NT2/D1 (cell line): ENCODE results near the gene STH.
"Not testable (repeated sequence)": the region's sequence is repeated elsewhere in the genome, so short reads cannot be mapped to it uniquely, and the experiment has no call there.

ENCODE experiments used
- DNase-seq: peaks from one replicate; pipeline ENCODE4 v3.0.0-alpha.2; 2011; ENCODE audit warnings: low read depth, low spot score
- H3K27me3 ChIP-seq: 2 replicates; pipeline ENCODE4 v1.6.0; 2011; ENCODE audit warnings: mild to moderate bottlenecking; ENCODE audit not compliant: insufficient read length, insufficient read depth
- H3K36me3 ChIP-seq: 2 replicates; pipeline ENCODE4 v1.6.1; 2011; ENCODE audit warnings: mild to moderate bottlenecking, low read length, mixed read lengths; ENCODE audit not compliant: insufficient read depth, insufficient read length
- H3K4me1 ChIP-seq: 2 replicates; pipeline ENCODE4 v1.5.1; 2011; ENCODE audit not compliant: insufficient read depth, insufficient read length
- H3K4me3 ChIP-seq: 2 replicates; pipeline ENCODE4 v1.5.1; 2011; ENCODE audit warnings: low read depth; ENCODE audit not compliant: insufficient read length
- H3K9ac ChIP-seq: 2 replicates; pipeline ENCODE4 v1.6.0; 2011; ENCODE audit warnings: low read depth; ENCODE audit not compliant: insufficient read length
- H3K9me3 ChIP-seq: 2 replicates; pipeline ENCODE4 v1.5.1; 2011; ENCODE audit warnings: mild to moderate bottlenecking, low read length; ENCODE audit not compliant: insufficient read depth
- SUZ12 ChIP-seq: IDR thresholded peaks from 2 replicates; pipeline ENCODE4 v1.6.1; 2011; ENCODE audit not compliant: insufficient read length, insufficient read depth; ENCODE audit errors: extremely low read depth
- YY1 ChIP-seq: IDR thresholded peaks from 2 replicates; pipeline ENCODE4 v1.6.1; 2011; ENCODE audit not compliant: insufficient read length, insufficient read depth
- ZNF274 ChIP-seq: IDR thresholded peaks from 2 replicates; pipeline ENCODE4 v1.6.1; 2011; ENCODE audit warnings: mild to moderate bottlenecking, low read depth, low read length

STH gene

DNA sequence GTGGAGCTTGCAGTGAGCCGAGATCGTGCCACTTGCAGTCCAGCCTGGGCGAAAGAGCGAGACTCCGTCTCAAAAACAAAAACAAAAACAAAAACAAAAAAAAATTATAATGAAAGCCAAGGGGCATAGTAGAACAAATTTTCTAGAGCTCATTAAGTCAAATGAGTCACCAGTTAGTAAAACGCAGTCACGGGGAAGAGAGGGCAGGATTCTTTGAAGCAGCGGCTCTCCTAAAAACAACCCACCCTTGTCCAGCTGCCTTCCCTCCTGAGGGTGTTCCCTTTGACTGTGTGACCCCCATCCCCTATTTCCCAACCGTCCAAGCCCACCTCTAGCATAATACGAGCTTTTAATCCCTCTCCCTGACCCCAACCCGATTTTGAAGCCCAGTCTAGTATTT is 44.1 kb upstream of the STH start:
- Histone ChIP-seq H3K9me3 (no peaks in the 10 kb centered on the region), H3K27me3 (peaks cover 5% of the 10 kb centered on the region), H3K4me1 (peaks cover 9% of the 10 kb centered on the region), H3K36me3 (no peaks in the 10 kb centered on the region), H3K4me3 (no peak overlapping the region), H3K9ac (no peak overlapping the region)
- TF ChIP-seq SUZ12 (no peak), YY1 (no peak), ZNF274 (no peak)
- DNase-seq, result no peak

DNA sequence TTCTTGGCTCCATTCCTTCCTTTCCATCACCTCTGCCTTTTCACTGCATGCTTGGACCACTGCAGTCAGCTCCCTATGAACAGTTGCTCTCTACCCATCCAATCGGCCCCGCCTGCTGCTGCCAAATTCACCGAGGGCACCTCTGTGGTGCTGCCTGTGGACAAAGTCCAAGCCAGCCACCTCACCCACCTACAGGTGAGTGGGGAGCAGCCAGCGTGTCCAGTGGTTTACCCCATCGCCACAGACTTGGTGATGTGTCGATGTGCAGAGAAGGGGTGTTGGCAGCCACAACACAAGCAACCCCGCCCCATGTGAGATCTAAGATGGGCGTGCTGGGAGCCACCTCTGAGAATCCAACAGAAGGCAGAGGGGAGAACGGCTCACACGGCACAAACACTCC is 43.7 kb upstream of the STH start:
- H3K9me3 ChIP-seq, result no peaks in the 10 kb centered on the region
- H3K4me3 ChIP-seq, result no peak overlapping the region
- TF ChIP-seq SUZ12 (no peak), YY1 (no peak), ZNF274 (no peak)
- H3K9ac ChIP-seq, result no peak overlapping the region
- no peak for DNase-seq
- H3K27me3 ChIP-seq, result peaks cover 1% of the 10 kb centered on the region
- H3K4me1 ChIP-seq, result peaks cover 5% of the 10 kb centered on the region
- H3K36me3 ChIP-seq, result no peaks in the 10 kb centered on the region

DNA sequence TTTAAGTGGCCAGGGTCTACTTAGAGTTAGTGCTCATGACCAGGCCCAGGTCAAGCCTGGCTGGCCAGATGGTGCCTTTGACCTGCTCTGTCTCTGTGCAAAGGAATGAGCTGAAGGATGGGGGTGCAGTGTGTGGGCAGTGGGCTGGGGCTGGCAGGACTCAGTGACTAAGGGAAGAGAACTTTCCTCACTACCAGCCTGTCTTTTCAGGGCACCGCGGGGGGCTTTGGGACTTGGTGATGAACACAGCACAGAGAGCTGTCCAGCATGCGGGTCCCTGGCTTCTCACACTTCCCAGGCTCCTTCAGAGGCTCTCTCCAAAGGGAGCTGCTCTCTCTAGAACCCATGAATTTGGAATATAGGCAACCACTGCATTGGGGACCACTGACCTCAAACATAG is 43.0 kb upstream of the STH start:
- TF ChIP-seq ZNF274 (no peak), YY1 (no peak), SUZ12 (no peak)
- Histone ChIP-seq H3K4me3 (no peak overlapping the region), H3K27me3 (no peaks in the 10 kb centered on the region), H3K4me1 (peaks cover 5% of the 10 kb centered on the region), H3K9ac (no peak overlapping the region), H3K36me3 (no peaks in the 10 kb centered on the region), H3K9me3 (no peaks in the 10 kb centered on the region)
- no peak for DNase-seq

DNA sequence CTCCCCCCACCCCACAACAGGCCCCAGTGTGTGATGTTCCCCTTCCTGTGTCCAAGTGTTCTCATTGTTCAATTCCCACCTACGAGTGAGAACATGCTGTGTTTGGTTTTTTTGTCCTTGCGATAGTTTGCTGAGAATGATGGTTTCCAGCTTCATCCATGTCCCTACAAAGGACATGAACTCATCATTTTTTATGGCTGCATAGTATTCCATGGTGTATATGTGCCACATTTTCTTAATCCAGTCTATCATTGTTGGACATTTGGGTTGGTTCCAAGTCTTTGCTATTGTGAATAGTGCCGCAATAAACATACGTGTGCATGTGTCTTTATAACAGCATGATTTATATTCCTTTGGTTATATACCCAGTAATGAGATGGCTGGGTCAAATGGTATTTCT is 42.3 kb upstream of the STH start:
- not testable (repeated sequence) for H3K9me3 ChIP-seq, H3K9ac ChIP-seq, DNase-seq, H3K36me3 ChIP-seq, H3K4me1 ChIP-seq, H3K27me3 ChIP-seq, H3K4me3 ChIP-seq

DNA sequence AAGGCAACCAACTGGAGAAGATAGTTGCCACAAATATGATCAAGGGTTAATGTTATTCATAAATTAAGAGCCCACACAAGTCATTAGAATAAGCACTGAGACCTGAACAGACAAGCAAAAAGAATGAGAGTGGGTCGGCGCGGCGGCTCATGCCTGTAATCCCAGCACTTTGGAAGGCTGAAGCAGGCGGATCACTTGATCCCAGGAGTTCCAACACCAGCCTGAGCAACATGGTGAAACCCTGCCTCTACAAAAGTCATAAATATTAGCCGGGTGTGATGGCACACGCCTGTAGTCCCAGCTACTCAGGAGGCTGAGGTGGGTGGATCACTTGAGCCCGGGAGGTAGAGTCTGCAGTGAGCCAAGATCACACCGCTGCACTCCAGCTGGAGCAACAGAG is 40.7 kb upstream of the STH start:
- no peak for DNase-seq
- H3K4me3 ChIP-seq, result no peak overlapping the region
- no peak overlapping the region for H3K9ac ChIP-seq
- H3K4me1 ChIP-seq, result peaks cover under 1% of the 10 kb centered on the region
- no peaks in the 10 kb centered on the region for H3K9me3 ChIP-seq
- no peaks in the 10 kb centered on the region for H3K36me3 ChIP-seq
- TF ChIP-seq YY1 (no peak), SUZ12 (no peak), ZNF274 (no peak)
- no peaks in the 10 kb centered on the region for H3K27me3 ChIP-seq

DNA sequence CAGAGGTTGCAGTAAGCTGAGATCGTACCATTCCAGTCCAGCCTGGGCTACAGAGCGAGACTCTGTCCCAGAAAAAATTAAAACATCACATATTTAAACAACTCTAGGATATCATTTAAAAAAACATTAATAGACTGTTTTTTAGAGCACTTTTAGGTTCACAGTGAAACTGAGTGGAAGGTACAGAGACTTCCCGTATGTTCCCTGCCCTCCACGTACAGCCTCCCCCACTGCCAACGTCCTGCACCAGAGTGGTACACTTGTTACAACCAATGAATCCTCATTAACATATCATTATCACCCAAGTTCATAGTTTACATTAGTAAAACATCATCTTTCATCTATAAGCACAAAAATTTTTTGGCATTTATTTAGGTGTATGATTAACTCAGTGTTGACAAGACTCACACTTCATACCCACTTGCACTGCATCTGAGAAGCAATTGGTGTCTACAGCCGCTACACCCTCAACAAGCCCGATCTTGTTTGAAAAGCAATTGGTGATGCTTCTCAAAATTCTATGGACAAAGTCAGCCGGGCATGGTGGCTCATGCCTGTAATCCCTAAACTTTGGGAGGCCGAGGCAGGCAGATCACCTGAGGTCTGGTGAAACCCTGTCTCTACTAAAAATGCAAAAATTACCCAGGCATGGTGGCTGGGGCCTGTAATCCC is 39.9 kb upstream of the STH start:
- H3K9me3 ChIP-seq, result no peaks in the 10 kb centered on the region
- no peak for DNase-seq

DNA sequence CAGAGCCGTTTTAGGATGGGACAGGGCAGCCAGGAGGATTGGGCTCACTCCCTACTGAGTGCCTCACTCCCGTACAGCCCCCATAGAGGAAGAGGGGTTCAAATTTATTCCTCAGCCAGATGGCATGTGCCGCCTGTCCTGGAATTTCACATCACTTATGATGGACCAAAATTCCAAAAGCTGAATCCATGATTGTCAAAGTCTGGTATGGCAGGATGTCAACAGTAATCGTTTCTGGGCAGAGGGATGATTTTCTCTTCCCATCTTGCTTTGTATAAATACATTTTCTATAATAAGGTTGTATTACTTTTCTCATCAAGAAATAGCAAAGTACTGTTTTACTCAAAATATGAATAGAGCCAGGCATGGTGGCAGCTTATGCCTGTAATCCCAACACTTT is 38.7 kb upstream of the STH start:
- H3K36me3 ChIP-seq, result no peaks in the 10 kb centered on the region
- no peaks in the 10 kb centered on the region for H3K9me3 ChIP-seq
- no peak overlapping the region for H3K9ac ChIP-seq
- H3K4me3 ChIP-seq, result no peak overlapping the region
- no peak for DNase-seq
- TF ChIP-seq SUZ12 (no peak), ZNF274 (no peak), YY1 (no peak)
- peaks cover 6% of the 10 kb centered on the region for H3K4me1 ChIP-seq
- H3K27me3 ChIP-seq, result no peaks in the 10 kb centered on the region

More for the DNA sequence above, 39.9 kb upstream of the STH start:
- no peak for TF ChIP-seq YY1
- no peak for TF ChIP-seq SUZ12
- no peak for TF ChIP-seq ZNF274
- Histone ChIP-seq H3K36me3 (no peaks in the 10 kb centered on the region), H3K27me3 (no peaks in the 10 kb centered on the region), H3K4me3 (no peak overlapping the region), H3K9ac (no peak overlapping the region), H3K4me1 (peaks cover 6% of the 10 kb centered on the region)

DNA sequence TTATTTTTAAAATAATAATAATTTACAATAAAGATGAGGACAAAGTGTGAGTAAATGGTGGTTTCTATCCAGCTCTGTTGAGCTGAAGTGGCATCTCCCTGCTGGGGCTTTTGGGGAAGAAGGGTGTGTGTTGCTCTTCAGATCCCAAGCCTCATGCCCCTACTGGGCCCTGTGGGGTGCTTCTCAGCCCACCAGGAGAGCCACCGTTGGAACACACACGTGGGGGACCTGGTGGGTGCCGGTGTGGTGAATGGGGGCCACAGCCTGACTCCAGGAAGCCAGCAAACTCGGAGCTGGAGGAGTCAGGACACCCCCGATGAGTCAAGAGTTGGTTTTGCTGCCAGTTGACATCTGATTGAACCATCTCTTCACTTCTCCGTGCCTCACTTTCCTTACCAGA is 37.8 kb upstream of the STH start:
- H3K9me3 ChIP-seq, result no peaks in the 10 kb centered on the region
- H3K9ac ChIP-seq, result no peak overlapping the region
- DNase-seq, result no peak
- TF ChIP-seq ZNF274 (no peak), SUZ12 (no peak)
- H3K27me3 ChIP-seq, result no peaks in the 10 kb centered on the region
- H3K4me1 ChIP-seq, result peaks cover 6% of the 10 kb centered on the region
- H3K36me3 ChIP-seq, result no peaks in the 10 kb centered on the region
- H3K4me3 ChIP-seq, result no peak overlapping the region
